Measurements from ENCODE around the gene PAWR. TPM values are rescaled to one million over a fixed set of nuclear protein-coding genes. Genes with fewer than 3 reads are reported as not detected.

Gene PAWR
- total RNA-seq, 1 experiment from 2014 or later, result 204 TPM

GRCh38 chr12:79732638-79733037, 41.9 kb upstream of the PAWR start:
- H3K27me3 ChIP-seq (ENCODE audit: insufficient read depth, low read depth), result no peaks in the 10 kb centered on the region
- BruUV-seq (replicated peaks), result no TSS peak
- peaks cover 4% of the 10 kb centered on the region; the same call in 1 of the 2 replicates for H3K9me3 ChIP-seq (ENCODE audit: insufficient read depth, low read depth)
- TF ChIP-seq EZH2 (IDR thresholded peaks at IDR 0.05; ENCODE audit: low read depth) (no peak), CTCF (conservative IDR thresholded peaks at IDR 0.05) (no peak)
- intact Hi-C loops (cut with micrococcal nuclease; ENCODE audit: unreplicated experiment), result no loop called here
- H3F3A ChIP-seq (ENCODE audit: insufficient read depth, low read depth), result no peaks in the 10 kb centered on the region
- H3K4me3 ChIP-seq, result no peak overlapping the region
- no peak overlapping the region for H3K27ac ChIP-seq
- no peak for DNase-seq
- H3K79me2 ChIP-seq (ENCODE audit: low read depth), result no peaks in the 10 kb centered on the region
- ChIA-PET POLR2A (ENCODE audit: unreplicated experiment) (no interaction called here), CTCF (no interaction called here)
- H4K20me1 ChIP-seq (ENCODE audit: insufficient read depth), result no peaks in the 10 kb centered on the region
- no peaks in the 10 kb centered on the region for H3K4me1 ChIP-seq (replicated peaks; ENCODE audit: insufficient read depth)
- H3K9me2 ChIP-seq (ENCODE audit: insufficient read depth), result no peaks in the 10 kb centered on the region
- no peak overlapping the region for H3K4me2 ChIP-seq
- no peak overlapping the region for H2AFZ ChIP-seq
- no peaks in the 10 kb centered on the region for H3K36me3 ChIP-seq (ENCODE audit: low read depth)

- no peaks in the 10 kb centered on the region for H4K20me1 ChIP-seq (ENCODE audit: insufficient read depth)
- H3K79me2 ChIP-seq (ENCODE audit: low read depth), result no peaks in the 10 kb centered on the region
- H2AFZ ChIP-seq, result 0 out of 2 replicates have a peak overlapping the region, but pooled peaks have one; percentile 40
- POLR2A ChIA-PET (ENCODE audit: unreplicated experiment), result no interaction called here
- H3K4me2 ChIP-seq, result peak overlapping the region; percentile 44; the same call in 1 of the 2 replicates
- H3K4me3 ChIP-seq, result no peak overlapping the region; the same call in 1 of the 2 replicates
- no peaks in the 10 kb centered on the region; the same call in 1 of the 2 replicates for H3K9me3 ChIP-seq (ENCODE audit: insufficient read depth, low read depth)
- H3K4me1 ChIP-seq (replicated peaks; ENCODE audit: insufficient read depth), result peaks cover 16% of the 10 kb centered on the region
- H3K27me3 ChIP-seq (ENCODE audit: insufficient read depth, low read depth), result no peaks in the 10 kb centered on the region
- no peaks in the 10 kb centered on the region for H3K36me3 ChIP-seq (ENCODE audit: low read depth)
- peaks cover 15% of the 10 kb centered on the region; the same call in 1 of the 2 replicates for H3F3A ChIP-seq (ENCODE audit: insufficient read depth, low read depth)
- BruUV-seq (replicated peaks), result no TSS peak
- CTCF ChIA-PET, result no interaction called here
- intact Hi-C loops (cut with micrococcal nuclease; ENCODE audit: unreplicated experiment), result no loop called here
- no peak for TF ChIP-seq CTCF (conservative IDR thresholded peaks at IDR 0.05)
- TF ChIP-seq EZH2 (IDR thresholded peaks at IDR 0.05; ENCODE audit: low read depth), result no peak
- H3K27ac ChIP-seq, result peak overlapping the region; percentile 64
- H3K9me2 ChIP-seq (ENCODE audit: insufficient read depth), result 0 out of 2 replicates have a peak, but pooled peaks cover 3% of the 10 kb centered on the region
- peak in 1 of 2 experiments; percentile 81 for DNase-seq
These were observed 35.2 kb upstream of the PAWR start for GRCh38 chr12:79725987-79726386.

- H3K9me2 ChIP-seq (ENCODE audit: insufficient read depth), result no peaks in the 10 kb centered on the region
- H3K27ac ChIP-seq, result no peak overlapping the region
- POLR2A ChIA-PET (ENCODE audit: unreplicated experiment), result no interaction called here
- no peaks in the 10 kb centered on the region for H4K20me1 ChIP-seq (ENCODE audit: insufficient read depth)
- H3K9me3 ChIP-seq (ENCODE audit: insufficient read depth, low read depth), result no peaks in the 10 kb centered on the region
- no peaks in the 10 kb centered on the region for H3K27me3 ChIP-seq (ENCODE audit: insufficient read depth, low read depth)
- BruUV-seq (replicated peaks), result no TSS peak
- CTCF ChIA-PET, result no interaction called here
- no peaks in the 10 kb centered on the region for H3K36me3 ChIP-seq (ENCODE audit: low read depth)
- DNase-seq, result no peak
- intact Hi-C loops (cut with micrococcal nuclease; ENCODE audit: unreplicated experiment), result no loop called here
- TF ChIP-seq EZH2 (IDR thresholded peaks at IDR 0.05; ENCODE audit: low read depth) (no peak), CTCF (conservative IDR thresholded peaks at IDR 0.05) (no peak)
- no peak overlapping the region for H3K4me3 ChIP-seq
- no peaks in the 10 kb centered on the region for H3K79me2 ChIP-seq (ENCODE audit: low read depth)
- no peaks in the 10 kb centered on the region for H3F3A ChIP-seq (ENCODE audit: insufficient read depth, low read depth)
- H3K4me1 ChIP-seq (replicated peaks; ENCODE audit: insufficient read depth), result no peaks in the 10 kb centered on the region
- H3K4me2 ChIP-seq, result no peak overlapping the region
- H2AFZ ChIP-seq, result no peak overlapping the region
These were observed 26.2 kb upstream of the PAWR start for GRCh38 chr12:79717006-79717405.
